Neural cell (in vitro differentiated cells): ENCODE measurements around the gene ACTN2.

Experiments
- CTCF ChIP-seq: fragments of 450-650 bp; IDR thresholded peaks from 2 replicates; pipeline ENCODE4 v1.5.1; 2014; ENCODE audit warnings: antibody characterized with exemption, mild to moderate bottlenecking, moderate library complexity; ENCODE audit not compliant: poor library complexity, severe bottlenecking
- EP300 ChIP-seq: fragments of 450-650 bp; conservative IDR thresholded peaks from 2 replicates; pipeline ENCODE4 v1.6.1; 2014; ENCODE audit warnings: antibody characterized with exemption, mild to moderate bottlenecking, moderate library complexity; ENCODE audit not compliant: poor library complexity, severe bottlenecking
- POLR2AphosphoS5 ChIP-seq: IDR thresholded peaks from 2 replicates; pipeline ENCODE4 v1.6.1; 2012
- RAD21 ChIP-seq: fragments of 450-650 bp; conservative IDR thresholded peaks from 2 replicates; pipeline ENCODE4 v1.6.1; 2014; ENCODE audit warnings: antibody characterized with exemption, mild to moderate bottlenecking, moderate library complexity
- REST ChIP-seq: IDR thresholded peaks from 2 replicates; pipeline ENCODE4 v1.6.1; 2012; ENCODE audit warnings: borderline replicate concordance
- SMC3 ChIP-seq: fragments of 450-650 bp; conservative IDR thresholded peaks from 2 replicates; pipeline ENCODE4 v1.6.1; 2014; ENCODE audit warnings: antibody characterized with exemption, mild to moderate bottlenecking, moderate library complexity; ENCODE audit not compliant: poor library complexity
- TAF1 ChIP-seq: IDR thresholded peaks from 2 replicates; pipeline ENCODE4 v1.6.1; 2012; ENCODE audit warnings: low read depth

- no peak for TF ChIP-seq REST
- no peak for TF ChIP-seq CTCF
- TF ChIP-seq EP300 = no peak
- TF ChIP-seq POLR2AphosphoS5 = no peak
- no peak for TF ChIP-seq RAD21
- no peak for TF ChIP-seq SMC3
- no peak for TF ChIP-seq TAF1
Measured at GRCh38 chr1:236673289-236673919, 12.9 kb upstream of the ACTN2 start.
